Kasumi-1 (cell line): ENCODE data around the gene CDK12.

Experiments
- DNase-seq, 2 experiments: peaks; one replicate each; lab custom pipeline; 2025; lab: John Stamatoyannopoulos, UW

CDK12 gene

DNA sequence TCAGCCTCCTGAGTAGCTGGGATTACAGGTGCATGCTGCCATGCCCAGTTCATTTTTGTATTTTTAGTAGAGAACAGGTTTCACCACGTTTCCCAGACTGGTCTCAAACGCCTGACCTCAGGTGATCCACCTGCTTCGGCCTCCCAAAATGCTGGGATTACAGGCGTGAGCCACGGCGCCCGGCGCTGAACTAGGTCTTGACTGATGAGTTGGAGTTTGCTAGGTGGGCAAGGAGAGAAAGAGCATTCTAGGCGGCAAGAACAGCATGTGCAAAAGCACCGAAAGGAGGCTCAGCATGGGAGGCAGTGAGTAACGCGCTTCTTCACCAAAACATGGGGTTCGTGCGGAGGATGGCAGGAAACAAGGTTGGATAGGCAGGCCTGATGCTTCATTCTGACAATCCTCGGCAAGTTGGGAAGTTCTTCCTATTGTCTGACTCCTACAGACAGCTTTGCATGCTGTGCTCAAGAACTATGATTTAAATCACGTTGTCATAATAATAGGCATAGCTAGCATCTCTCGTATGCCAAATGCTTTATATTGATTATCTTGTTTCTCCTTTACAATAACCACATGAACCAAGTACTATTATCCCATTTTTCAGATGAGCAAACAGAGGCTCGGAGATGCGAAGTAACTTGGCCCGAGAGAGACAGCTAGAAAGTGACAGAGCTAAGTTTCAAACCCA lies 119.9 kb downstream of the CDK12 start:
- no peak for DNase-seq

- no peak for DNase-seq
Measured at GRCh38 chr17:39581759-39582085, 120.4 kb downstream of the CDK12 start.

DNA sequence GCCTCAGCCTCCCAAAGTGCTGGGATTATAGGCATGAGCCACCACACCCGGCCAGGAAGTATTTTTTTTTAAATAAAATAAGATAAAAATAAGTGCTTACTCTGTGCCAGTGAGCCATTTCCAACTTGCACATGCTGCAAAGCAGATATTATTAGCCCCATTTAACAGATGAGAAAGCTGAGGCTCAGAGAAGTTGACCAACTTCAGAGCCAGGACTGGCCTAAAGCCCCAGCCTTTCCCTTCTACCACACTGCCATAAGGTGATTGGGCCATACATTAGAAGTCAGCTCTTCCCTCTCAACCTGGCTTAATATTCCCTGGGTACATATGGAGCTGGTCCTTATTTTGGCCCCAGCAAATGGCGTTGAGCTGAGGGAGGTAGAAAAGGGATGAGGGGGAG lies 121.4 kb downstream of the CDK12 start:
- DNase-seq: no peak
